Activated naive CD4-positive, alpha-beta T cell treated with anti-CD3 and anti-CD28 coated beads, Interleukin-2, amount 10 ng/mL, durations not matched to agents 7 days and 5 days (primary cell): ENCODE results near the gene PARD3.
"Not testable (repeated sequence)": the region's sequence is repeated elsewhere in the genome, so short reads cannot be mapped to it uniquely, and the experiment has no call there.

Experiments
- CTCF ChIA-PET: fragments of 350-600 bp; sonication (Branson Sonifier 250); formaldehyde crosslinking; loops from one replicate; lab custom pipeline; 2021; ENCODE audit warnings: antibody characterized with exemption; lab: Charles Lee
- DNase-seq: peaks from one replicate; pipeline ENCODE4 v3.0.0-alpha.2; 2020
- H3K27ac Mint-ChIP-seq: one replicate; pipeline ENCODE4 v1.8.0; 2021; ENCODE audit warnings: mild to moderate bottlenecking, moderate library complexity, mixed read lengths
- H3K27me3 Mint-ChIP-seq: one replicate; pipeline ENCODE4 v1.8.0; 2021; ENCODE audit warnings: mild to moderate bottlenecking, mixed read lengths
- H3K36me3 Mint-ChIP-seq: one replicate; pipeline ENCODE4 v1.8.0; 2021; ENCODE audit warnings: mixed read lengths
- H3K4me1 Mint-ChIP-seq: one replicate; pipeline ENCODE4 v1.8.0; 2021; ENCODE audit warnings: mixed read lengths
- H3K4me3 Mint-ChIP-seq: one replicate; pipeline ENCODE4 v1.8.0; 2021; ENCODE audit warnings: mild to moderate bottlenecking, moderate library complexity, mixed read lengths
- H3K9me3 Mint-ChIP-seq: one replicate; pipeline ENCODE4 v1.8.0; 2021; ENCODE audit warnings: mixed read lengths

PARD3 gene

GRCh38 chr10:34707656-34708055 is 107.4 kb downstream of the PARD3 start:
- CTCF ChIA-PET, result no interaction called here
- no peaks in the 10 kb centered on the region for H3K9me3 Mint-ChIP-seq
- peaks cover 7% of the 10 kb centered on the region for H3K4me1 Mint-ChIP-seq
- H3K36me3 Mint-ChIP-seq, result no peaks in the 10 kb centered on the region
- H3K27me3 Mint-ChIP-seq, result peaks cover 19% of the 10 kb centered on the region
- DNase-seq, result no peak
- no peak overlapping the region for H3K4me3 Mint-ChIP-seq
- H3K27ac Mint-ChIP-seq, result no peak overlapping the region

- H3K4me1 Mint-ChIP-seq, H3K27ac Mint-ChIP-seq, H3K36me3 Mint-ChIP-seq, H3K9me3 Mint-ChIP-seq, CTCF ChIA-PET, H3K4me3 Mint-ChIP-seq, DNase-seq: not testable (repeated sequence)
- H3K27me3 Mint-ChIP-seq, result peaks cover 19% of the 10 kb centered on the region
Measured at GRCh38 chr10:34706992-34707391, 108.1 kb downstream of the PARD3 start.

DNA sequence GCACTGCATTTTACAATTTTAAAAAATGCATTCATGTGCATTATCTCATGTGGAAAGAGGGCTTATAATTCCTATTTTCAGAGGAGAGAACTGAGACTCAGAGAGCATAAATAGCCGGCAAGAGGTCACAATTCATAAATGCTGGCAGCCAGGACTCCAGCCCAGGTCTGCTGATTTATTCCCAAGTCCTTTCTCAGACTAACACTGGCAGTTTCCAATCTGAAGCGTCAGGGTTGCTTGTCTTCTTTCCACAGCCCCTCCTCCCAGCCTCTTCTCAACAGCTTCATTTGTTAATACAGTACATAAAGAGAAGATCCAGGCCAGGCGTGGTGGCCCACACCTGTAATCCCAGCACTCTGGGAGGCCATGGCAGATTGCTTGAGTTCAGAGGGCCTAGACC is 108.9 kb downstream of the PARD3 start:
- Mint-ChIP-seq H3K27ac (no peak overlapping the region), H3K36me3 (no peaks in the 10 kb centered on the region), H3K4me1 (peaks cover 7% of the 10 kb centered on the region), H3K4me3 (no peak overlapping the region), H3K9me3 (no peaks in the 10 kb centered on the region), H3K27me3 (peaks cover 19% of the 10 kb centered on the region)
- no peak for DNase-seq
- CTCF ChIA-PET, result interaction anchor here (1.0 kb wide), 1 partner anchor 321 kb away, joined by 3 read pairs; no protein-coding TSS in a partner anchor

DNA sequence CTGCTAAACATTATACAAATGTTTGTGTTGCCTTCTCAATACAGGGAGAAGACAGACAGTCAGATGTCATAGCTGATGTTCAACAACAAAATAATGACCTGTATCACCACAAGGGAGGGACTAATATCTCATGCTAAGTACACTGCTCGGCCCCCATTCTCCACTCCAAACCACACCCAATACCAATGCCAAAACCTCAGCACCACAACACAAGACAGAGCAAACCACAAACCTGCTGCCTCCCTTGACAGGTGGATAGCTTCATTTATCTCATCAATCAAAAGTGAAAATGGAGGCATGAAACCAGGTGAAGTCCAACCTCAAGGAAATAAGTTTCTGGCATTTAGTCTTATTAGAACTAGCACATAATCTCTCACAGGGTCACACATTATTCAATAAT is 109.5 kb downstream of the PARD3 start:
- Mint-ChIP-seq H3K4me3 (no peak overlapping the region), H3K27me3 (peaks cover 19% of the 10 kb centered on the region), H3K4me1 (peaks cover 7% of the 10 kb centered on the region), H3K27ac (no peak overlapping the region), H3K36me3 (no peaks in the 10 kb centered on the region), H3K9me3 (no peaks in the 10 kb centered on the region)
- CTCF ChIA-PET, result interaction anchor here (0.6 to 1.0 kb wide), 2 partner anchors 20 to 322 kb away, joined by 3 read pairs; no protein-coding TSS in a partner anchor
- no peak for DNase-seq

- Mint-ChIP-seq H3K9me3 (no peaks in the 10 kb centered on the region), H3K4me3 (no peak overlapping the region), H3K27ac (no peak overlapping the region), H3K4me1 (peaks cover 7% of the 10 kb centered on the region), H3K27me3 (peaks cover 19% of the 10 kb centered on the region), H3K36me3 (no peaks in the 10 kb centered on the region)
- no peak for DNase-seq
- CTCF ChIA-PET, result no interaction called here
Measured at GRCh38 chr10:34704526-34705184, 110.4 kb downstream of the PARD3 start.

GRCh38 chr10:34702982-34703381 is 112.1 kb downstream of the PARD3 start:
- Mint-ChIP-seq H3K4me3 (no peak overlapping the region), H3K9me3 (no peaks in the 10 kb centered on the region), H3K4me1 (peaks cover 7% of the 10 kb centered on the region), H3K27me3 (peaks cover 15% of the 10 kb centered on the region), H3K27ac (no peak overlapping the region), H3K36me3 (no peaks in the 10 kb centered on the region)
- DNase-seq, result no peak
- CTCF ChIA-PET, result interaction anchor here (0.6 kb wide), 1 partner anchor 28 kb away, joined by 3 read pairs; no protein-coding TSS in a partner anchor

- H3K27ac Mint-ChIP-seq, result no peak overlapping the region
- no peaks in the 10 kb centered on the region for H3K36me3 Mint-ChIP-seq
- DNase-seq, result no peak
- peaks cover 7% of the 10 kb centered on the region for H3K4me1 Mint-ChIP-seq
- H3K27me3 Mint-ChIP-seq, result peaks cover 11% of the 10 kb centered on the region
- CTCF ChIA-PET, result interaction anchor here (0.6 kb wide), 1 partner anchor 27 kb away, joined by 3 read pairs; no protein-coding TSS in a partner anchor
- H3K4me3 Mint-ChIP-seq, result no peak overlapping the region
- no peaks in the 10 kb centered on the region for H3K9me3 Mint-ChIP-seq
Measured at GRCh38 chr10:34702093-34702937, 112.8 kb downstream of the PARD3 start.

- Mint-ChIP-seq H3K36me3 (no peaks in the 10 kb centered on the region), H3K27ac (no peak overlapping the region), H3K9me3 (no peaks in the 10 kb centered on the region), H3K27me3 (peaks cover 10% of the 10 kb centered on the region), H3K4me1 (peaks cover 10% of the 10 kb centered on the region), H3K4me3 (no peak overlapping the region)
- DNase-seq, result no peak
- CTCF ChIA-PET, result interaction anchor here (0.6 kb wide), 1 partner anchor 95 kb away, joined by 3 read pairs; no protein-coding TSS in a partner anchor
Measured at GRCh38 chr10:34701194-34701593, 113.9 kb downstream of the PARD3 start.

DNA sequence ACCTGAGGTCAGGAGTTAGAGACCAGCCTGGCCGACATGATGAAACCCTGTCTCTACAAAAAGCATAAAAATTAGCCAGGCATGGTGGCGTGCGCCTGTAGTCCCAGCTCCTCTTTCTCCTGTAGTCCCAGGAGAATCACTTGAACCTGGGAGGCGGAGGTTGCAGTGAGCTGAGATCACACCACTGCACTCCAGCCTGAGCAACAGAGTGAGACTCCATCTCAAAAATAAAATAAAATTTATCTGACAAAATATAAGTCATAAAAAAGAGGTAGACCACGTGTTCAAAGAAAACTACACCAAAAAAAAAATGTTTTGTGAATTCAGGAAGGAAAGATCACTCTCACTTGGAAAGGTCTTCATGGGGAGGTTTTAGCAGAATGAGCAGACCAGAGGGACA is 114.3 kb downstream of the PARD3 start:
- H3K4me3 Mint-ChIP-seq, H3K36me3 Mint-ChIP-seq, H3K27me3 Mint-ChIP-seq, H3K9me3 Mint-ChIP-seq, H3K27ac Mint-ChIP-seq, H3K4me1 Mint-ChIP-seq, CTCF ChIA-PET, DNase-seq: not testable (repeated sequence)

DNA sequence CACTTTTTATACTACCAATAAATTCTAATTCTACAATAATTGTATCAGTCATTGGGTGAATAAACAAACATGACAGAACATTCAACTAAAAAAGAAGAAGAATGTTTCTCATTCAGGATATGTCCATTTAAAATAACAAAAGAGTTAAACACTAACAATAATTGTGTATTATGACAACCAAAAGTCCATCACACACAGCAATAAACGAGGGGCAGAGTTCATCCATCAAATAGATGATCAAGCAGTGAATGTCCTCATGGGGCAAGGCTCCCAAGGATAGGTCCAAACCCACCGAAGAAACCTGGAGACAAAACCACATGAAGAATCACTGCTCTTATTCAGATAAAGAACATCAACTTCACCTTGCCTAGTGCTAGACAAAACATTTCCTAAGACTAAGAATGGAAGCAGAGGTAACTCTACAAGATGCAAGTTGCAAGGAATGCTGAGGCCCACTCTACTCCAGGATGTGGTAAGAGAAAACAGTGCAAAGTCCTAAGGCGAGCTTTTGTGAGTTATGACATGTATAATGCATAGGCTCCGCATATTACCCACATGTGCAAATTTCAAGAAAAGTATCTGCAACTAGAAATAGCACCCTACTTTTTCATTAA is 115.1 kb downstream of the PARD3 start:
- H3K27ac Mint-ChIP-seq, result no peak overlapping the region
- no peak for DNase-seq
- H3K27me3 Mint-ChIP-seq, result no peaks in the 10 kb centered on the region
- no peaks in the 10 kb centered on the region for H3K36me3 Mint-ChIP-seq
- H3K4me3 Mint-ChIP-seq, result no peak overlapping the region
- peaks cover 4% of the 10 kb centered on the region for H3K4me1 Mint-ChIP-seq
- CTCF ChIA-PET, result interaction anchor here (0.6 kb wide), 1 partner anchor 21 kb away, joined by 3 read pairs; no protein-coding TSS in a partner anchor
- no peaks in the 10 kb centered on the region for H3K9me3 Mint-ChIP-seq

GRCh38 chr10:34698979-34699378 is 116.1 kb downstream of the PARD3 start:
- Mint-ChIP-seq H3K27ac (no peak overlapping the region), H3K4me1 (peaks cover 4% of the 10 kb centered on the region), H3K36me3 (no peaks in the 10 kb centered on the region), H3K4me3 (no peak overlapping the region), H3K27me3 (no peaks in the 10 kb centered on the region), H3K9me3 (no peaks in the 10 kb centered on the region)
- CTCF ChIA-PET, result no interaction called here
- DNase-seq, result no peak

DNA sequence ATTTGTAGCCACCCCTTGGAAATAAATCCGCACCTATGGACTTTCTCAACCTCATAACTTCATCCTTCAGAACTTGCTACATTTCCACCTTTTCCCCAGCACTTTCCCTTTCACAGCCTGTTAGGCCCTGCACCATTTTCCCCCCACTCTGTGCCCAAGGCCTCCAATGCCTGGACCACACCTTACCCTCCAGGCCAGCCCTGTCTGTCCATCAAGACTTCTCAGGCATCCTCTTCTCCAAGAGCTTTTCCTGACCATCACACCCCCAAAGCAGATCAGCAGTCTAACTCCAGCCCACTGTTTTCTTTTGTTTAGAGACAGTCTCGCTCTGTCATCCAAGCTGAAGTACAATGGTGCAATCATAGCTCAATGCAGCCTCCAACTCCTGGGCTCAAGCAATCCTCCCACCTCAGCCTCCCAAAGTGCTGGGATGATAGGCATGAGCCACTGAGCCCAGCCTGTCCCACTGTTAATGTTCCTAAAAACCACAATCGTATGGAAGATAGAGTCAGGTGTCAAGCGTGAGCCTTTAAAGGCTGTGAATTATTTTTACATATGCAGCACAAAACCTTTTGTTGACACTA is 116.8 kb downstream of the PARD3 start:
- H3K9me3 Mint-ChIP-seq, result no peaks in the 10 kb centered on the region
- no peak overlapping the region for H3K4me3 Mint-ChIP-seq
- peaks cover 4% of the 10 kb centered on the region for H3K4me1 Mint-ChIP-seq
- DNase-seq, result no peak
- CTCF ChIA-PET, result no interaction called here
- H3K27me3 Mint-ChIP-seq, result no peaks in the 10 kb centered on the region
- no peaks in the 10 kb centered on the region for H3K36me3 Mint-ChIP-seq
- H3K27ac Mint-ChIP-seq, result no peak overlapping the region

DNA sequence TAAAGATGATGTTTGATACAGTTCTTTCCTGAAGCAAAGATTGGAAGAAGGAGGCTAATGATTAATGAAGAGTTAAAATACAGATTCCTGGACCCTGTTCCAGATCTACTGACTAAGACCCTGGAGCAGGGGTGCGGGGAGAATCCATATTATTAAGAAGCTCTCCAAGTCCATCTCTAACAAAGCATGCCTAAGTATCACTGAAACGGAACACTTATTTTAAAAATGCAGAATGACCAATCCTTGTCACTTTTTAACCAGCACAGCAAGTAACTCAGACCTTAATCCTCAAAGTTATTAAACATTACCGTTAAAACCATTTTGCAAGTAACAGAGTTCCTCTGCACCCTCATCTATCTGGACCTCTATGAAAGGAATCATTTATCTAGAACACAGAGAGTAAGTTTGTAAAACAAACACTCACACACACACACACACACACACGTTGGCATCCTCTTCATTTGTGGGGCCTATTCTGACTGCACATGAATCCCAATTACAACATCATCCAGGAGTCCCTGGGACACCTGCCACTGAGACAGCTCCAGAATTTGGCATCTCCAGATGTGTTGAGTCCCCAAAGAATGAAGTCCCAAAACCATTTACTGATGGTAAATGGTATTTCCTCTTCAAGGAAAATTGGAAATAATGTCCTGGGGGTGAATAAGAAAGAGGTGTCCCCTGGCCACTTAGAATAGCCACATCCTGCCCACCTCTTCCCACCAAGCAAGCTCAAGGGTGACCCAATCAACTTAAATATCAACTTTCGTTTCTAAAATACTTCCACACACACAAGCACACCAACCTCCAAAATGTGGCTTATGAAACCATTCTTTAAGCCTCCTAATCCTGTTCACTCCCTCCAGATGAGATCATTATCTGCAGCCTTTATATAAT is 117.5 kb downstream of the PARD3 start:
- no peak for DNase-seq
- Mint-ChIP-seq H3K9me3 (no peaks in the 10 kb centered on the region), H3K36me3 (no peaks in the 10 kb centered on the region), H3K27ac (no peak overlapping the region), H3K4me3 (no peak overlapping the region), H3K4me1 (peaks cover 4% of the 10 kb centered on the region), H3K27me3 (no peaks in the 10 kb centered on the region)
- CTCF ChIA-PET, result no interaction called here
